K562 (cell line): Measurements from ENCODE around the gene PLK5. TPM values are rescaled to one million over a fixed set of nuclear protein-coding genes. Genes with fewer than 3 reads are reported as not detected.

Experiments used
- CEBPG ChIP-seq, 3 experiments: fragments of 200-800 bp in 1 of 3; sonication (Bioruptor generic) in 1 of 3; sonication (generic) in 1 of 3; formaldehyde crosslinking in 1 of 3; IDR thresholded peaks in 2 of 3; conservative IDR thresholded peaks in 1 of 3; 2 replicates each; pipeline versions ENCODE4 v1.6.1 to v1.8.0; 2016 to 2022; ENCODE audit warnings: missing compliant biosample characterization in 2 of 3, missing genetic modification characterization in 2 of 3, mild to moderate bottlenecking in 1 of 3, missing genetic modification reagents in 1 of 3
- HDAC2 ChIP-seq: fragments of 450-650 bp; IDR thresholded peaks from 2 replicates; pipeline ENCODE4 v1.6.1; 2016; ENCODE audit warnings: mild to moderate bottlenecking
- HDAC8 ChIP-seq: fragments of 450-650 bp; IDR thresholded peaks from 2 replicates; pipeline ENCODE4 v1.6.1; 2016; ENCODE audit warnings: mild to moderate bottlenecking, missing genetic modification characterization, moderate library complexity, missing compliant biosample characterization
- MTA3 ChIP-seq: fragments of 450-650 bp; formaldehyde crosslinking; IDR thresholded peaks from 2 replicates; pipeline ENCODE4 v1.6.1; 2017; ENCODE audit warnings: mild to moderate bottlenecking, borderline replicate concordance
- ZNF124 ChIP-seq: sonication (generic); formaldehyde crosslinking; IDR thresholded peaks from 2 replicates; pipeline ENCODE4 v1.8.1; 2022; ENCODE audit warnings: missing genetic modification reagents
- polyA plus RNA-seq, 8 experiments: library from polyadenylated mRNA; depleted of rRNA in 4 of 8; stranded (reverse) in 5 of 8; unstranded in 3 of 8; fragments of >200 nt; fragmentation: Nextera tagmentation in 2 of 8; fragmentation: Illumina TruSeq in 1 of 8; extraction: Ambion mirVana in 2 of 8; extraction: Trizol in 1 of 8; gene quantifications; 2 replicates each; pipeline versions ENCODE4 v1.2.1 to v1.2.3, GENCODE V29; 2011 to 2014; ENCODE audit warnings: inconsistent platforms in 1 of 8, missing spikeins in 1 of 8
- total RNA-seq, 7 experiments: library from RNA; depleted of rRNA in 6 of 7; stranded (reverse); fragments of >200 nt in 6 of 7; fragmentation: Illumina TruSeq in 2 of 7; extraction: Trizol in 2 of 7; gene quantifications; 2 replicates each; pipeline versions ENCODE4 v1.2.1 to v1.2.3, GENCODE V29; 2011 to 2021; ENCODE audit warnings: low replicate concordance in 1 of 7
- TF ChIP-seq, protein P1 (sequence below), 2 experiments: fragments of 450-650 bp; IDR thresholded peaks; 2 replicates each; pipeline ENCODE4 v1.6.1; 2016; ENCODE audit warnings: mild to moderate bottlenecking in 2 of 2, borderline replicate concordance in 1 of 2, low read depth in 1 of 2, moderate library complexity in 1 of 2
- TF ChIP-seq, protein P2 (sequence below): fragments of 250-450 bp; sonication (Bioruptor Pico); IDR thresholded peaks from 2 replicates; pipeline ENCODE4 v1.5.0; 2021
- TF ChIP-seq, protein P3 (sequence below): sonication (generic); formaldehyde crosslinking; IDR thresholded peaks from 2 replicates; pipeline ENCODE4 v1.9.0; 2022; ENCODE audit warnings: mild to moderate bottlenecking, missing genetic modification reagents
- TF ChIP-seq, protein P4 (sequence below): sonication (generic); formaldehyde crosslinking; IDR thresholded peaks from 2 replicates; pipeline ENCODE4 v1.5.0; 2020; ENCODE audit warnings: missing genetic modification reagents

Gene PLK5
- total and polyA plus RNA-seq, 9 of the 15 experiments (the other 6 are each of a cell fraction or from before 2014, with no cell fraction given) = 0.04 to 0.23 (median 0.11) TPM; not detected in 5

DNA sequence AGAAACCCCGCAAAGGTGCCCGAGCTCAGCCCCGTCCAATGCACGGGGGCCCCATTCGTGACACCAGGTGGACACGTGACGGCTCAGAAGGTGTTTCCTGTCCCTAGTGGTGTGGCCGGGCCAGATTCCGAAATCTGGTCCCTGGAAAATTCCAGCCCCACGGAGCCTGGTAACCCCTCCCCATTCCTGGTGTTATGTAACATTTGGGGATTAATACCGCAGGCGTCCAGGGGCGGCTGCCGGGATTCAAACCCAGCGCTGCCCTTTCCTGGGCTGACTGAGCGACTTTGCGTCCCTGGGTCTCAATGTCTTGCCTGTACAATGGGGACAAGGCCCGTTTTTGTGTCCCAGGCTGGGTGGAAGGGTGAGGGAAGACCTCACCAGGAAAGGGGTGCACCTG is 1.0 kb upstream of the PLK5 start (continued):
- TF ChIP-seq, protein P1, sequence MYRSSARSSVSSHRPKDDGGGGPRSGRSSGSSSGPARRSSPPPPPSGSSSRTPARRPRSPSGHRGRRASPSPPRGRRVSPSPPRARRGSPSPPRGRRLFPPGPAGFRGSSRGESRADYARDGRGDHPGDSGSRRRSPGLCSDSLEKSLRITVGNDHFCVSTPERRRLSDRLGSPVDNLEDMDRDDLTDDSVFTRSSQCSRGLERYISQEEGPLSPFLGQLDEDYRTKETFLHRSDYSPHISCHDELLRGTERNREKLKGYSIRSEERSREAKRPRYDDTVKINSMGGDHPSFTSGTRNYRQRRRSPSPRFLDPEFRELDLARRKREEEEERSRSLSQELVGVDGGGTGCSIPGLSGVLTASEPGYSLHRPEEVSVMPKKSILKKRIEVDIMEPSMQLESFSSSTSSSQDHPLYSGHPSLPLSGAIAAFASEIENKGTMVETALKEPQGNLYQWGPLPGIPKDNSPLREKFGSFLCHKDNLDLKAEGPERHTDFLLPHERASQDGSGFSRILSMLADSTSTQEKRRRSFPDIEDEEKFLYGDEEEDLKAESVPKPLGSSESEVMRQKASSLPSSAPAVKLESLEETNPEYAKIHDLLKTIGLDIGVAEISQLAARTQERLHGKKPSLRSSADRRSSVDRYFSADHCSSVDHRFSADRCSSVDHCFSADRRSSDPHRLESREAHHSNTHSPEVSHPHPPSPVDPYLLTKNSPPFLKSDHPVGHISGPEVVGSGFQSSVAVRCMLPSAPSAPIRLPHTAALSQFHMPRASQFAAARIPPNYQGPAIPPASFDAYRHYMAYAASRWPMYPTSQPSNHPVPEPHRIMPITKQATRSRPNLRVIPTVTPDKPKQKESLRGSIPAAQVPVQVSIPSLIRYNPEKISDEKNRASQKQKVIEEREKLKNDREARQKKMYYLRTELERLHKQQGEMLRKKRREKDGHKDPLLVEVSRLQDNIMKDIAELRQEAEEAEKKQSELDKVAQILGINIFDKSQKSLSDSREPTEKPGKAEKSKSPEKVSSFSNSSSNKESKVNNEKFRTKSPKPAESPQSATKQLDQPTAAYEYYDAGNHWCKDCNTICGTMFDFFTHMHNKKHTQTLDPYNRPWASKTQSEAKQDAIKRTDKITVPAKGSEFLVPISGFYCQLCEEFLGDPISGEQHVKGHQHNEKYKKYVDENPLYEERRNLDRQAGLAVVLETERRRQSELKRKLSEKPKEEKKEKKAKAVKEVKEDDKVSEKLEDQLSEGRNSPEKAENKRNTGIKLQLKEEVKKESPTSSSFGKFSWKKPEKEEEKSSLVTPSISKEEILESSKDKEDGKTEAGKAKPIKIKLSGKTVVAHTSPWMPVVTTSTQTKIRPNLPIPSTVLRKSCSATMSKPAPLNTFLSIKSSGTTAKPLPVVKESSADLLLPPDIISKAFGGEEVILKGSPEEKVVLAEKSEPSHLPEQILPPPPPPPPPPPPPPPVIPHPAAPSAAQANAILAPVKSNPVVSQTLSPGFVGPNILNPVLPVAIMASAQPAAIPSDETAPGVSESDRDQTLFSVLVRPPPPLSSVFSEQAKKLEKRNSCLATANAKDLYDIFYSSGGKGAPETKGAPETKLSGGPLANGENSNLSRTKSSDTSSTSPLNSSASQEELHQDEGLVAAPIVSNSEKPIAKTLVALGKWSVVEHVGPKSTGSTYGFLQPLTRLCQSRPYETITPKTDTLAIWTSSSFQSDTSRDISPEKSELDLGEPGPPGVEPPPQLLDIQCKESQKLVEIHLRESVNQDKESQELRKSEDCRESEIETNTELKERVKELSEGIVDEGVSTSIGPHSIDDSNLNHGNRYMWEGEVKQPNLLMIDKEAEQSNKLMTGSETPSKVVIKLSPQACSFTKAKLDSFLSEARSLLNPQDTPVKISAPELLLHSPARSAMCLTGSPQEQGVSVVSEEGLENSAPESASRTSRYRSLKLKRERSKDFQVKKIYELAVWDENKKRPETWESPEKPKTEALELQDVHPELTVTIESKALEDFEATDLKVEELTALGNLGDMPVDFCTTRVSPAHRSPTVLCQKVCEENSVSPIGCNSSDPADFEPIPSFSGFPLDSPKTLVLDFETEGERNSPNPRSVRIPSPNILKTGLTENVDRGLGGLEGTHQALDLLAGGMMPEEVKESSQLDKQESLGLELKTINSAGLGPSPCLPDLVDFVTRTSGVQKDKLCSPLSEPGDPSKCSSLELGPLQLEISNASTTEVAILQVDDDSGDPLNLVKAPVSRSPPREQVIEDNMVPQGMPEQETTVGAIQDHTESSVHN (IDR thresholded peaks at IDR 0.05; ENCODE audit: borderline replicate concordance in 1 of 2, low read depth in 1 of 2) = no peak
- TF ChIP-seq, protein P2, sequence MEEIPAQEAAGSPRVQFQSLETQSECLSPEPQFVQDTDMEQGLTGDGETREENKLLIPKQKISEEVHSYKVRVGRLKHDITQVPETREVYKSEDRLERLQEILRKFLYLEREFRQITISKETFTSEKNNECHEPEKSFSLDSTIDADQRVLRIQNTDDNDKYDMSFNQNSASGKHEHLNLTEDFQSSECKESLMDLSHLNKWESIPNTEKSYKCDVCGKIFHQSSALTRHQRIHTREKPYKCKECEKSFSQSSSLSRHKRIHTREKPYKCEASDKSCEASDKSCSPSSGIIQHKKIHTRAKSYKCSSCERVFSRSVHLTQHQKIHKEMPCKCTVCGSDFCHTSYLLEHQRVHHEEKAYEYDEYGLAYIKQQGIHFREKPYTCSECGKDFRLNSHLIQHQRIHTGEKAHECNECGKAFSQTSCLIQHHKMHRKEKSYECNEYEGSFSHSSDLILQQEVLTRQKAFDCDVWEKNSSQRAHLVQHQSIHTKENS (CRISPR knock-in tag) = no peak
- TF ChIP-seq CEBPG (CRISPR knock-in tag; IDR thresholded peaks at IDR 0.05) (no peak), CEBPG (tag; conservative IDR thresholded peaks at IDR 0.05 in 1 of 2, IDR thresholded peaks at IDR 0.05 in 1 of 2) (no peak), HDAC2 (no peak), HDAC8 (tag) (no peak), ZNF124 (CRISPR knock-in tag) (no peak), MTA3 (no peak)
- TF ChIP-seq, protein P3, sequence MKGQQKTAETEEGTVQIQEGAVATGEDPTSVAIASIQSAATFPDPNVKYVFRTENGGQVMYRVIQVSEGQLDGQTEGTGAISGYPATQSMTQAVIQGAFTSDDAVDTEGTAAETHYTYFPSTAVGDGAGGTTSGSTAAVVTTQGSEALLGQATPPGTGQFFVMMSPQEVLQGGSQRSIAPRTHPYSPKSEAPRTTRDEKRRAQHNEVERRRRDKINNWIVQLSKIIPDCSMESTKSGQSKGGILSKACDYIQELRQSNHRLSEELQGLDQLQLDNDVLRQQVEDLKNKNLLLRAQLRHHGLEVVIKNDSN (CRISPR knock-in tag) = 0 out of 2 replicates have a peak, but pooled peaks have one; percentile 48
- TF ChIP-seq, protein P4, sequence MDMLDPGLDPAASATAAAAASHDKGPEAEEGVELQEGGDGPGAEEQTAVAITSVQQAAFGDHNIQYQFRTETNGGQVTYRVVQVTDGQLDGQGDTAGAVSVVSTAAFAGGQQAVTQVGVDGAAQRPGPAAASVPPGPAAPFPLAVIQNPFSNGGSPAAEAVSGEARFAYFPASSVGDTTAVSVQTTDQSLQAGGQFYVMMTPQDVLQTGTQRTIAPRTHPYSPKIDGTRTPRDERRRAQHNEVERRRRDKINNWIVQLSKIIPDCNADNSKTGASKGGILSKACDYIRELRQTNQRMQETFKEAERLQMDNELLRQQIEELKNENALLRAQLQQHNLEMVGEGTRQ (CRISPR knock-in tag) = peak; percentile 51
